Activated CD4-positive, alpha-beta T cell treated with anti-CD3 and anti-CD28 coated beads, Interleukin-2, amount 50 U/mL, for 1 hour (primary cell): ENCODE measurements around the gene PRODH2.
"Not testable (repeated sequence)": the region's sequence is repeated elsewhere in the genome, so short reads cannot be mapped to it uniquely, and the experiment has no call there.

Experiments used
- DNase-seq: peaks from one replicate; pipeline ENCODE4 v3.0.0-alpha.2; 2020

Gene PRODH2

DNA sequence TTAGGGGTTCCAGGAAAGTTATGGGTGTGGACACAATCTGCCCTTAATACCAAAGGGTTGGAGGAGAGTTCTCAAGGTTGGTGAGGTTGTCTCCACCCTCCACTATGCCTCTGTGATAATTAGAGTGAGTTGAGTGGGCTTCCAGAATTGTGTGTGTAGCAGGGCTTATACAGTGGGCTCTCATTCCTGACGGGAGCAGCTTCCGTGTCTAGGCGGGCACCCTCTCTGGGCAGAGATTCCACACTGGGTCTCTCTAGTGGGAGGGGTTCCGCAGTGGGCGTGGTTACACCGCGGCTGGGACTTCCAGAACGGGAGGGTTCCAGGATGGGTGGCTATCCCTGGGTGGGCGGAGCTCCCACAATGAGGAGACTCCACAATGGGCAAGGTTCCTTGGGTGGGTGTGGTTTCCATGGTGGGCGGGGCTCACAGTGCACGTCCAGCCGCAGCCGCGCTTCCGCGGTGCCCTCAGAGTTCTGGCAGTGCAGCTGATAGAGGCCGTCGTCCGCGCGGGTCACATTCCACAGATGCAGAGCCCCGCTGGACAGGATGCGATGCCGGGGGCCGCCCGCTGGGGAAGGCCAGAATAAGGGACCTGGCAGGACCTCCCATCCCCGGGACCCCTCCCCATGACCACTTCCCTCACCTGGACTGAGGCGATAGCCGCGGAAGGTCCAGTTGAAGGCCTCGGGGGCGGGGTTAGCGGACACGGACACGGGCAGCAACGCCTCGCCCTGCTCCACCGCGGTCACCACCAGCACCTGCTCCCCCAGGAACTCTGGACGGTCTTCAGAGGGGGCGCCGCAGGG, 31.2 kb upstream of the PRODH2 start:
- DNase-seq, result no peak

DNA sequence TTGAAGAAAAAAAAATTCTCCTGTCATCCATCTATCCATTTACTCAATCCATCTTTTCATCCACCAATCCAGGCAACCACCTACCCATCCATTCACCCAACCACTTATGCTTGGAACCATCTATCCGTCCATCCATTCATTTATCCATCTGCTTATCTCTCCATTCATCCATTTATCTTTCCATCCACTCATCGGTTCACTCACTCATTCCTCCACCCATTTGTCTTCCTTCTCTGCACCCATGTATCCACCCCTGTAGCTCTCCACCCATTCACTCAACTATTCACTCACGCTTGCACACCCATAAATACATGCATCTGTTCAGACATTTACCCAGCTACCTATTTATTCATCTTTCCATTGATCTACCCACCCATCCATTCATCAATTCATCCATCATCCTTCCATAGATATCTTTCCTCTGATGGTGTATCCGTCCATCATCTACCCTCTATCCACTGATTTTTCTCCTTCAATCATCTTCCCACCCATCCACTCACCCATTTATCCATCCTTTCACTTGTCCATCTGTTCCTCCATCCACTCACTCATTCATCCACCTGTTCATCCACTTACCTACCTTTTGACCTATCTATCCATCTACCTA, 30.1 kb upstream of the PRODH2 start:
- DNase-seq, result no peak

DNA sequence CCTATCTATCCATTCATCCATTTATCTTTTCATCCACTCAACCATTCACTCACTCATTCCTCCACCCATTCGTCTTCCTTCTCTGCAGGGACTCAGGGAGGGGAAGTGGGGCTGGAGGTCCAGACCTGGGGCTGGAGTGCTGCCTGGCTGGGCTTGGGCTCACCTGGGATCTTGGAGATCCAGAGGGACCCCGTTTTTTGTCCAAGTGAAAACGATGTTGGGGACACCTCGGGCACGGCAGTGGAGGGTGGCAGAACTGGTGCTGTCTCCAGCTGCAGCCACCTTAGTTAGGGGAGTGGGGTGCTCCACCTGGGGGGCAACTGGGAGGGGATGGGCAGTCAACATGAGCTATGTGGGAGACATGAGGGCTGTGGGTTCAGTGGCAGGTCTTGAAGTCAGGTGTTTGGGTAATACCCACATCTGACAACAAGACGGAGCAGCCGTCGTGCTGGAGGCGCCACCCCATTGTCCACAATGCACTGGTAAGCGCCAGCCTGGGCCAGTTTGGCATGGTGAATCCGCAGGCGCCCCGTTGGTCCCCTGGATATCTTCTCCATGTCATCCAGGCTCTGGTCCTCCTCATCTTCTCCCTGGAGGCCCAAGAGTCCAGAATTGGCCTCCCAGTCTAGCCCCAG, 29.4 kb upstream of the PRODH2 start:
- DNase-seq, result no peak

DNA sequence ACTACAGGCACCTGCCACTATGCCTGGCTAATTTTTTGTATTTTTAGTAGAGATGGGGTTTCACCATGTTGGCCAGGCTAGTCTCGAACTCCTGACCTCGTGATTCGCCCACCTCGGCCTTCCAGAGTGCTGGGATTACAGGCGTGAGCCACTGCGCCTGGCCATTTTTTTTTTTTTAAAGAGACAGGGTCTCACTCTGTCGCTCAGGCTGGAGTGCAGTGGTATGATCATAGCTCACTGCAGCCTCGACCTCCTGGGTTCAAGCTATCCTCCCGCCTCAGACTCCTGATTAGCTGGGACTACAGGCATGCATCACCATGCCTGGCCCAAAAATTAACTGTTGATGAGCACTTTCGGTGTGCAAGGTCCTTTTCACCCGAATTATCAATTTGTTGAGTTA, 23.5 kb upstream of the PRODH2 start:
- DNase-seq, result not testable (repeated sequence)

DNA sequence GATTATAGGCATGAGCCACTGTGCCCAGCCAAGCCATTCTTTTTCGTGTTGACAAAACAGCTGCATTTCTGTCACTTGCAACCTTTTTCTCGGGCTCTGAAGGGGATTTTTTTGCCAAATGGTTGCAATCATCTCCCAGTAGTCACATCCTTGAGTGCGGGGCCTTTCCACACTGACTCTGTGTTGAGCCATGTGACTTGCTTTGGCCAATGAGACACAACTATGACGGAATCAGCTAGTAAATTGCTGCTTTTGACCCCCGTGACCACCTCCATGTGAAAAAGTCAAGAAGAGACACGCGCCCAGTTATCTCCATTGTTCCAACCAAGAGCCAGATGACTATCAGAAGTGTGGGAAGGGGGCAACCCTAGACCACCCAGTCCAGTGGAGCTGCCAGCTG, 21.3 kb upstream of the PRODH2 start:
- no peak for DNase-seq

DNA sequence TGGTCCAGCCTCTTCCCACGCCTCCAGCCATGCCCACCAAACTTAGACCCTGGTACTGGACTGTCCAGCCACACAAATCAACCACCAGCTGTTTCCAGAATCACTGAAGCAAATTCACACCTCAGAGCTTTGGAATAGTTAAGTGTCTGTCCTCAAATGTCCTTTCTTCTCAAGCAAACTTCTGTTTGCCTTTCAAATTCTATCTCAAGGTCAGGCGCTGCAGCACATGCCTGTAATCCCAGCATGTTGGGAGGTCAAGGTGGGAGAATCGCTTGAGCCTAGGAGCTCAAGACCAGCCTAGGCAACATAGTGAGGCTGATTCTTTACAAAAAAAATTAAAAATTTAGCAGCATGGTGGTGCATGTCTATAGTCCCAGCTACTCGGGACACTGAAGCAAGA, 19.4 kb upstream of the PRODH2 start:
- DNase-seq, result no peak

DNA sequence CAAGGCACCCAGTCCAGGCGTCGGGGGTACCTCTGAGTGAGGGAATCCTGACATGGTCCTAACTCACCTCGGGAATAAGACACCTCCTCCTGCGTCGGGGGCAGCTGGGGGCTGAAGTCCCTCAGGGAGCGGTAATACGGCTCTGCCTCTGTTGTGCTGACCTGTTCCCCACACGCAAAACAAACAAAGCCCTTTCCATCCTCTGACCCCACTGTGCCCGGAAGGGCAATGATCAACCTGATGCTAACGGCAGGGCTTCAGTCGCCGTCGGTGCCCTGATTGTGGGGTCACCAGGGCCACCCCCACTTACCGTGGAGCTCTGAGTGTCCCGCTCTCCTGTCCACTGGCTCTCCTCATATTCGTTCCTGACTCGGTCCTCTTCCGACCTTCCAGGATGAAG, 18.3 kb upstream of the PRODH2 start:
- DNase-seq, result no peak

DNA sequence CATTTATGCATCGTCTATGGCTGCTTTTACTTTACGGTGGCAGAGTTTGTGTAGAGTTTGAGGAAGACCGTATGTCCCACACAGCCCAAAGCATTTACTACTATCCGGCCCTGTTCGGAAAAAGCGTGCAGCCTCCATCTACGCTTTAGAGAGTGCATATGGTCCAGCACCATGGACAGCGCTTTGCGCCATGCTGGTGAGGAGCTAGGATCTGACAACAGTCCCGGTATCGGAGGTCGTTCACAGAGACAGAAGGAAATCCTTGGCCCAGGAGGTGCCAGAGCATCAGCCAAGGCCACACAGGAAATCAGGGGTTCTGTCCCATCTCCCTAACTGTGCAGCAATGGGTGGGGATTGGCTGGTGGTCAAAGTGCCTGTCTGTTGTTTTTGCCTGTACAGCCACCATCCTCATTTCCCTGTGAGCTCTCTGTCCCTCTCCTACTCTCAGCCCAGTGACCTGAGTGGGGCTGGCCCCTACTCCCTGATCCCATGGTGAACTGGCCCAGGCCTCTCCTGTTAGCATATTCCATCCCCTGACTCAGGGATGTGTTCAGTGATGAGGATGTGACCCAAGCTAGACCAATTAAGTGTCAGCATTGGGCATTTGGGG, 16.2 kb upstream of the PRODH2 start:
- DNase-seq, result peak; percentile 52

DNA sequence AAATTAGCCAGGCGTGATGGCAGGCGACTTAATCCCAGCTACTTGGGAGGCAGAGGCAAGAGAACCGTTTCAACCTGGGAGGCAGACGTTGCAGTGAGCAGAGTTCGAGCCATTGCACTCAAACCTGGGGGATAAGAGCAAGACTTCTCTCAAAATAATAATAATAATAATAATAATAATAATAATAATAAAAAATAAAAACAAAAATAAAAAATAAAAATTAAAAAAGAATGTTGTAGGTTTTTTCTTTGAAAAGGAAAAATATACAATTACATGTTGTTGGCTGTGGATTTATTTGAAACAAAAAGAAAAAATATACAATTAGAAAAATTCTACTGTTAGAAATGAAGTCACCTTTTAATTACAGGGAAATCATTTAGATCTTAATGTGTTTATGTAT, 11.5 kb upstream of the PRODH2 start:
- DNase-seq, result no peak

DNA sequence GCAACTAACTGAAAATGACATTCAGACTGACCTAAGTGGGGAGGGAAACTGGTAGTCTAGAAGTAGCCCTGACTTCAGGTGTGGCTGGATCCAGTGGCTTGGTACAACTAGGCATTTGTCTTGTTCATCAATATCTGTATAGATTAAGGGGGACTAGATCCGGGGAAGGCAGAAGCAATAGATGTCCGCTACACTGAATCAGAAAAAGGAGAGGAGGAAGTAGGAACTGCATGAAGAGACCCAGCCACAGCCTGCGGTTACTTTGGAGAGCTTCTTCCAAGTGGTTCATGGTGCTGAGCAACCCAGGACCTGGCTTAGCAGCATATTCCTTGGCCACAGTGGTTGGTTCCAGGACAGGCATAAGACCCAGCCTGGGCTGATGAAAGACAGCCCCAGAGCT, 9.9 kb upstream of the PRODH2 start:
- no peak for DNase-seq

DNA sequence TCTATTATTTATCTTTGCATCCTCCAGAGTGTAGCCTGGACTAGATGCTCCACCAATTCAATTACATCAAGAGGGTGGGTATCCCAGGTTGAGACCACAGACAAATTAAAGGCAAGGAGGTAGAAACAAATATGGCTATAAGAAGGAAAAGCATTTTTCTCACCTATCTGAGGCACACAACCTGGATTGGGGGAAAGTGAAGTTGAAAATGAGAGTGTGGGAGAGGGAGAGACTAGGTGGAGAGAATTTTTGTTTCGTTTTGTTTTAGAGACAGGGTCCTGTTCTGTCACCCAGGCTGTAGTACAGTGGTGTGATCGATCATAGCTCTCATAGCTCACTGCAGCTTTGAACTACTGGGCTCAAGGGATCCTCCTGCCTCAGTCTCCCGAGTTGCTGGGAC, 5.8 kb upstream of the PRODH2 start:
- no peak for DNase-seq

DNA sequence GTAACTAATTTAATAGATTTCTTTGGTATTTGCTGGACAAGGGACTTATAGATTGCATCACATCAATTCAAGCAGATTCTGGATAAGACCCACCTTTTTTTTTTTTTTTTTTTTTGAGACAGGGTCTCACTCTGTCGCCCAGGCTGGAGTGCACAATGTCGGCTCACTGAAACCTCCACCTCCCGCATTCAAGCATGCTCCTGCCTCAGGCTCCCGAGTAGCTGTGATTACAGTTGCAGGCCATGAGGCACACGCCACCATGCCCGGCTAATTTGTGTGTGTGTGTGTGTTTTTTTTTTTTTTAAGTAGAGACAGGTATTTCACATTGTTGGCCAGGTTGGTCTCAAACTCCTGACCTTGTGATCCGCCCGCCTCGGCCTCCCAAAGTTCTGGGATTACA, 4.2 kb upstream of the PRODH2 start:
- no peak for DNase-seq

DNA sequence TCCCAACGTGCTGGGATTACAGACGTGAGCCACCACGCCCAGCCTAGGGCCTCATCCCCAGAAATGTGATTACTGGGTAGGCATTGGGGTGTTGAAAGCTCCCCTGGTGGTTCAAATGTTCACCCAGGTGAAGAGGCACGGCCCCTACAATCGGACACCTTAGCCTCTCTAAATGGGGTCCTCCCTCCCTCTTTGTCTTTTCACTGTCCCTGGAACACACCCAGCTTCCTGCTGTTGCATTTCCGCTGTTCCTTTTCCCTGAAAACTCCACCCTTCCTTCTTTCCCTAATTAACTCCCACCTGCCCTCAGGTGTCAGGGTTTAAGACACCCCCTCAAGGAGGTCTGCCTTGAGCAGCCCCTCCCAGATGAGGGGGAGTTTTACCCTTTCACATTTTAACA, 3.6 kb upstream of the PRODH2 start:
- no peak for DNase-seq

DNA sequence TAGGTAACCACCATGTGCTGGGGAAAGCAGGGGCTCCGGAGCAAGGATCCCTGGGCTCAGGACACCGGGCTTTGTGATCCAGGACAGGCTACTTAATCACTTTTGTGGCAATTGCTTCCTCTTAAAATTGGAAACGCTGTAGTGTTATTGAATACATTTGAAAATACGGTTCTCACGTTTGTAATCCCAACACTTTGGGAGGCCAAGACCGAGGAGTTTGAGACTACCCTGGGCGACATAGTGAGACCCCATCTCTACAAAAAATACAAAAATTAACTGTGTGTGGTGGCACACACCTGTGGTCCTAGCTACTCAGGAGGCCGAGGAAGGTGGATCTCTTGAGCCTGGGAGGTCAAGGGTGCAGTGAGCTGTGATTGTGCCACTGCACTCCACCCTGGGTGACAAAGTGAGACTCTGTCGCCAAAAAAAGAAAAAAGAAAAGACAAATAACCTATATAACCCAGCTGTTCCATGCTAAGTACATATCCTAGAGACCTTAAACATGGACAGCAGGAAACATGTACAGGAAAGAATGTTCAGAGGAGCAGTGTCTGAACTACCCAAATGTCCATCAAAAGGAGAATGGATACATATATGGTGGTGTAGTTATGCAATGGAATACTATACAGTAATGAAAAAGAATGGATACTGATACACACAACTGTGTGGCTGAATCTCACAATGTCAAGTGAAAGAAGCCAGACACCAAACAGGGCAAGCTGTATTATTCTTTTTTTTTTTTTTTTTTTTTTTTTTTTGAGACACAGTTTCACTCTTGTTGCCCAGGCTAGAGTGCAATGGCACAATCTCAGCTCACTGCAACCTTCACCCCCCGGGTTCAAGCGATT, 622 bp upstream of the PRODH2 start:
- DNase-seq, result no peak

DNA sequence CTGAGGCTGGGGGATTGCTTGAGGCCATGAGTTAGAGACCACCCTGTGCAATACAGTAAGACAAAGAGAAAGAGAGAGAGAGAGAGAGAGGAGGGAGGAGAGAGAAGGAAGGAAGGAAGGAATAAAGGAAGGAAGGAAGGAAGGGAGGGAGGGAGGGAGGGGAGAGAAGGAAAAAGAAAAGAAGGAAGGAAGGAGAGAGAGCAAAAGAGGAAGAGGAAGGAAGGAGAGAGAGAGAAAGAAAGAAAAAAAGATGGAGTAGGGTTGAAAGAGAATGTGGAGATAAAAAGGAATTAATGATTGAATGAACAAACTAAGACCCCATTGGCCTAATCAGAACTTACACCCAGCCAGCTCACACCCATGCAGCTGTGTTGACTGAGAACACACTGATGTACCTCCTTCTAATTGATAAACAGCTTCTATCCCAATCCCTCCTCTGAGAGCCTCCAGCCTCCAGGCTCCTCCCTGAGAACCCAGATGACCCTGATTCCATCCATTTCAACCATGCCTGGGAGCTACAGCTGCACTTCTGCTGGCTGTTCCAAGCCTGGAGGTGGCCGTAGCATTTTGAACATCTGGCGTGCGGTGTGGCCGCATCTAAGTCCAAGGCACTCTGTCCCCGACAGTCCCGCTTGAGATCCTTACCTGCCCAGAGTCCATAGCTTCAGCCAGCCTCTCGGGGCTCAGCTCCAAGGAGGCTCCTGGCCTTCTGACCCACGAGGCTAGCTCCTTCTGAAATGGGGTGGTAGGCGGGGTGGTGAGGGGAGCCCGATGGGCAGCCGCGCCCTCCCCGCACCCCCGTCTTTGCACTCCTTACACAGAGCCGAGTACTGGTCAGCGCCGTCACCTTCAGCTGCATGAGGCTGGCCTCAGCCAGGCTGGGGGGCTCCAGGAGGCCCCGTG, 1.1 kb downstream of the PRODH2 start:
- DNase-seq, result no peak

DNA sequence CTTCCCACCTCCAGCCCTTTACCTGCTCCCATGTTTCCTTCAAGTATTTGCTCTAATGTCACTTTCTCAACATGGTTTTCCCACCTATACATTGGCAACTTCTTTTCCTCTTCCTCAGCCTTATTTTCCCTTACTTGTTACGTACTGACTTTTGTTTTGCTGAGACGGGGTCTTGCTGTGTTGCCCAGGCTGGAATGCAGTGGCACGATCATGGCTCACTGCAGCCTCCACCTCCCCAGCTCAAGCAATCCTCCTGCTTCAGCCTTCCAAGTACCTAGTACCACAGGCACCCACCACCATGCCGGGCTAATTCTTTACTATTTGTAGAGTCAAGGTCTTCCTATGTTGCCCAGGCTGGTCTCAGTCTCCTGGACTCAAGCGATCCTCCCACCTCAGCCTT, 5.0 kb downstream of the PRODH2 start:
- no peak for DNase-seq

DNA sequence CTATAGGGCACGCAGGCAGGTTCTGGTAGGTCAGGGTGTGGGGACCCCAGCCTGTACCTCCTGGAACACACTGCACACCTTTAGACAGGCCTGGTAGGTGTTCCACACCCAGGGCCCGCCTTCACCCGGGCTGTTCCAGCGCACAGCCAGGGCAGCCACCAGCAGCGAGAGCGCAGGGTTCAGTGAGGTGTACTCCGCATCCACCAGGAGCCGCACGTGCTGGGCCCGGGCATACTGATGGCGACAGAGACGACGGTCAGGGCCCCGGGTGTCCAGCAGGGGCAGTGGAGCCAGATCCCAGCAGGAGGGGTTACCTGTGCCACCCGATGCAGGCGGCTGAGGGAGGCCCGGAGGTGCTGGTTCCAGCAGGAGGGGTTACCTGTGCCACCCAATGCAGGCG, 6.0 kb downstream of the PRODH2 start:
- no peak for DNase-seq

DNA sequence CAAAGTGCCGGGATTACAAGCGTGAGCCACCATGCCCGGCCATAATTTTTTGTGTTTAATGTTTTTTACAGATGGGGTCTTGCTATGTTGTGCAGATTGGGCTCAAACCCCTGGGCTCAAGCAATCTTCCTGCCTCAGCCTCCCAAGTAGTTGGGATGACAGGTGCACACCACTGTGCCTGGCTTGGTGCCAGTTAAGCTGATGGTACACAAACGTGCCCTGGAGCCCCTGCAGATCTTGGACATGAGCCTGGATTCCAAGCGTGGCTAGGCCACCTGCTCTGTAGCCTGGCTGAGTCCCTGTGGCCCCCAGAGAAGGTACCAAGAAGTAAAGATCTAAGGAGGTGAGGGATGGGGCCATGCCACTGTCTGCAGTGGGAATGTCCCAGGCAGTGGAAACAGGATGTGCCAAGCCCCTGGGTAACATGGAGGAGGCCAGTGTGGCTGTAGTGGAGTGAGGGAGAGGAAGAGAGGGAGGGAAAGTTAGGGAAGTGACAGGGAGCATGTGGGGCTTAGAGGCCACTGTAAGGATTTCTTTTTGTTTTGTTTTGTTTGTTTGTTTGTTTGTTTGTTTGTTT, 7.0 kb downstream of the PRODH2 start:
- DNase-seq, result no peak

DNA sequence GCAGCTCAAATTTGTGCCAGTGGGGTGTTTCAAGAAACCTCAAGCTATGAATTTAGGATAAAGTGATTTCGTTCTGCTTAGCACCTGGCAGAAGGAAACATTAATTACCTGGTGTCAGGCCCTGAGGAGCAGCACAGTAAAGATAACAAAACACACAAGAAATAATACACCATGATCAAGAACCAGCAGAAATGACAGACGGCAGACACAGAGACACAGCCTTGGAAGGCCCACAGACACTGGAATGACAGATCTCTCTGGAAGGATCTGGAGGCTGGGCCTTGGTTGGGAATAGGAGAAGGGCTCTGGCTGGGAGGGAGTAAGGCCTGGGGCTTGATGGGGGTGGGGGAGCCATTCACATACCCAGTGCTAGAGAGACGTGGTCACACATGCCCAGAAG, 10.8 kb downstream of the PRODH2 start:
- no peak for DNase-seq

DNA sequence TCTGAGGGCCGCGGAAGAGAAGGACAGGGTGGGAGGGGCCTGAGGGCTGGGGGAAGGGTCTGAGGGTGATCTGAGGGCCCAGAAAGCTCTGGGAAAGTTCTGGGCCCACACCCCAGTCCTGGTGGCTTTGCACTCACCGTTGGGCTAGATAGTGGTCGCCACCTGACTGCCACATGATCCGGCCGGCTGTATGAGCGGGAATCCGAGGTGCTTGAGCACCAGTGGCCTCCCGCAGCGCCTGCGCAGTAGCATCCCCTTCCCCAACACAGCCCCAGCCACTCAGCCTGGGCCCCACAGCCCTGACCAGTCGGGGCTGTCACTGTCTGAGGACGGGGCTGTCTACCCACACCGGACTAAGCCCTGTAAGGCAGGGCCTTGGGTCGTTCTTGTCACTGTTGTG, 15.0 kb downstream of the PRODH2 start:
- no peak for DNase-seq
